Measurements from ENCODE around the gene CINP.

- TF ChIP-seq CTCF (IDR thresholded peaks at IDR 0.05) = no peak
- TF ChIP-seq POLR2A (IDR thresholded peaks at IDR 0.05) = no peak
- TF ChIP-seq EP300 (IDR thresholded peaks at IDR 0.05) = no peak
These were observed 15.0 kb upstream of the CINP start for GRCh38 chr14:102377696-102378095.

Data from suprapubic skin (tissue), 3 donors.